GM20000 (cell line): ENCODE results near the gene SLC16A11.

Source experiments
- DNase-seq: peaks from one replicate; pipeline ENCODE4 v3.0.0; 2012; ENCODE audit warnings: low spot score
- TF ChIP-seq, protein P1 (sequence below): IDR thresholded peaks from 2 replicates; pipeline ENCODE4 v1.5.1; 2012; ENCODE audit warnings: mild to moderate bottlenecking, control low read depth; ENCODE audit errors: extremely low read depth, missing control alignments

SLC16A11 gene

DNA sequence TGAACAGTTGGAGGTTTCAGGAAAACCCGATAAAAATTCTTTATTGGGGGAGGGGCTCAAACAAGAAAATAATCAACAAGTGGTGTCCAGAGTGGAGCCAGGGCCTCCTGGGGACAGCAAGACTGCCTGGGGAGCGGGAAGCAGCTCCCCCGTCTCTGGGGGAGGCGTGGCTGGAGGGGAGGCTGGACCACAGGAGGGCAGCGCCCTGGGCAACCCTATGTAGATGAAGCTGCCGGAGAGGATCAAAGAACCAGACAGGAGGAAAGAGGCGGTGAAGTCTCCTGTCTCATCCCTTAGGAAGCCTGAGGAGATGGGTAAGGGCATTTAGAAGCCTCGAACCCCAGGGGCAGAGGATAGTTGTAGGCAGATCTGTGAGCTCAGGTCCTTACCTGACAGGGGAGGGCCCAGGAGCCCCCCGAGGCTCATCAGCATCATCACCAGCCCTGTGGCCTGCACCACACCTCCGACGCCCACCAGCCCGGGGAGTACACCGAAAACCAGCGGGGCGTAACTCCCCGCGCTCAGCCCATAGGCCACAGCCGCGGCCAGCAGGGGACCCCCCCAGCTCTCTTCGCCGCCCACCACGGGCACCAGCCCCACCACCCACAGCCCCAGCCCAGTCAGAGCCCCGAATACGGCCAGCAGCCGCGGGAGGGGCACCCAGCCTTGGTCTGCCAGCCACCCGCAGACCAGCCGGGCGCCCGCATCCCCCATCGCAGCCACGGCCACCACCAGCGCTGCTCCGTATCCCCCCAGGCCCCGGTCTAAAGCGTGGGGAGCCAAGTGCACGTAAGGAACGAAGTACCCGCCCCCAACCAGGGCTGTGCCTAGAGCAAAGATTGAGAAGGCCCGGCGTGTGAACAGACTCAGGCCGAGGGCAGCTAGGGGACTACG lies 2.0 kb downstream of the SLC16A11 start:
- DNase-seq = peak; percentile 59

DNA sequence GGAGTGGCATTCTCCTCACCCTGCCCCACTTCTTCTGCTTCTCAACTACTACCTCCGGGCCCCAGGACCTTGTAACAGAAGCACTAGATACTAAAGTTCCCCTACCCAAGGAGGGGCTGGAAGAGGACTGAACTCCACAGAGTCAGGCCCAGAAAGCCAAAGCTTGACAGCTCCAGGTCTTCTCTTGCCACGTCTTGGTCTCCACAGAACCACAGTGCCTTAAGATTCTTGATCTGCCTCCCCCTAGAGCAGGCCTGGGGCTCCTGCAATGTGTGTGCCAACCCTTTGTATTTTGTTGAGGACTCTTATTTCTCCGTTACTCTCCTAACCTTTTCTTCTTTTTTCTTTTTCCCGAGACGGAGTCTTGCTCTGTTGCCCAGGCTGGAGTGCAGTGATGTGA lies 4.1 kb downstream of the SLC16A11 start:
- TF ChIP-seq, protein P1, sequence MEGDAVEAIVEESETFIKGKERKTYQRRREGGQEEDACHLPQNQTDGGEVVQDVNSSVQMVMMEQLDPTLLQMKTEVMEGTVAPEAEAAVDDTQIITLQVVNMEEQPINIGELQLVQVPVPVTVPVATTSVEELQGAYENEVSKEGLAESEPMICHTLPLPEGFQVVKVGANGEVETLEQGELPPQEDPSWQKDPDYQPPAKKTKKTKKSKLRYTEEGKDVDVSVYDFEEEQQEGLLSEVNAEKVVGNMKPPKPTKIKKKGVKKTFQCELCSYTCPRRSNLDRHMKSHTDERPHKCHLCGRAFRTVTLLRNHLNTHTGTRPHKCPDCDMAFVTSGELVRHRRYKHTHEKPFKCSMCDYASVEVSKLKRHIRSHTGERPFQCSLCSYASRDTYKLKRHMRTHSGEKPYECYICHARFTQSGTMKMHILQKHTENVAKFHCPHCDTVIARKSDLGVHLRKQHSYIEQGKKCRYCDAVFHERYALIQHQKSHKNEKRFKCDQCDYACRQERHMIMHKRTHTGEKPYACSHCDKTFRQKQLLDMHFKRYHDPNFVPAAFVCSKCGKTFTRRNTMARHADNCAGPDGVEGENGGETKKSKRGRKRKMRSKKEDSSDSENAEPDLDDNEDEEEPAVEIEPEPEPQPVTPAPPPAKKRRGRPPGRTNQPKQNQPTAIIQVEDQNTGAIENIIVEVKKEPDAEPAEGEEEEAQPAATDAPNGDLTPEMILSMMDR = no peak
- no peak for DNase-seq

More for the DNA sequence above, 2.0 kb downstream of the SLC16A11 start:
- TF ChIP-seq, protein P1 = no peak

DNA sequence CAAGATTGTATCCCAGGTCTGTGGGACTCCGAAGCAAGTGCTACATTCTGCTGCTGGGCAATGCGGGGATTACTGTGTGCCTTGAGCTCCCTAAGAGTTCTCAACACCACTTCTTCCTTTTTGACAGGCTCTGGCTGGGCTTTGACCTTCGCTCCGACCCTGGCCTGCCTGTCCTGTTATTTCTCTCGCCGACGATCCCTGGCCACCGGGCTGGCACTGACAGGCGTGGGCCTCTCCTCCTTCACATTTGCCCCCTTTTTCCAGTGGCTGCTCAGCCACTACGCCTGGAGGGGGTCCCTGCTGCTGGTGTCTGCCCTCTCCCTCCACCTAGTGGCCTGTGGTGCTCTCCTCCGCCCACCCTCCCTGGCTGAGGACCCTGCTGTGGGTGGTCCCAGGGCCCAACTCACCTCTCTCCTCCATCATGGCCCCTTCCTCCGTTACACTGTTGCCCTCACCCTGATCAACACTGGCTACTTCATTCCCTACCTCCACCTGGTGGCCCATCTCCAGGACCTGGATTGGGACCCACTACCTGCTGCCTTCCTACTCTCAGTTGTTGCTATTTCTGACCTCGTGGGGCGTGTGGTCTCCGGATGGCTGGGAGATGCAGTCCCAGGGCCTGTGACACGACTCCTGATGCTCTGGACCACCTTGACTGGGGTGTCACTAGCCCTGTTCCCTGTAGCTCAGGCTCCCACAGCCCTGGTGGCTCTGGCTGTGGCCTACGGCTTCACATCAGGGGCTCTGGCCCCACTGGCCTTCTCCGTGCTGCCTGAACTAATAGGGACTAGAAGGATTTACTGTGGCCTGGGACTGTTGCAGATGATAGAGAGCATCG lies 5.6 kb downstream of the SLC16A11 start:
- no peak for DNase-seq
- TF ChIP-seq, protein P1 = no peak

DNA sequence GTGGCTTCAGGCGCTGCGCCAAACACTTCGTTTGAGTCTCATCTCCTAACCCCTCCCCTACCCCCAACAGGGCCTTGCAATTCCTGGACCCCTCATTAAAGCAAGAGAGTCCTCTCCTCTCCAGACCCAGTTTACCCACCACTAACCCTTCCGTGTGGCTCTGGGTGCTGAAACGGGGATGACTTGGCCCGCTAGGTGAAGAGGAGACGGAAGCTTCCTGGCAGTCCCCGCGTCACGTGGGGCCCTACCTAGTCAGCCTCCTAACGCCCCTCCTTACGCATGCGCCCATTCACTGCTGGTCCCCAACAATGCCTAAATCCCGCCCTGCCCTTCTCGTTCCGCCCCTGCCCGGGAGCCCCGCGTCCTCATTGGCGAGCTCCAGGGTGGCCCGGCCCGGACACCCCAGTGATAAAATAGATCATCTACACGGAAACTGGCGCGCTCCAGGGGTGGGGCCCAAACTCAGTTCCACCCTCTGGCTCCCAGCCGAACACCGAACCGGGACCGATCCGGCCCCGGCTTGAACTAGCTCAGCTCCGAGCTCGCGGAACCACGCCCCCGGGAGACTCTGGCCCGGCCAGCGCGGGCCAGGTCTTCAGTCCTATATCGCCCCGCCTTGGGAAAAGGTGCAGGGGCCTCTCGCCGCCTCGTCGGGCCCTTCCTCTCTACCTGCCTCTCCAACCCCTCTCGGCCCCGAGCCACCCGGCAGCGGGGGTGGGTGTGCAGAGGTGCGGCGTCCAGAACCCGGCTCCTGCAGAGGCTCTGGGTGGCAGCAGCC lies 8.1 kb downstream of the SLC16A11 start, which contains the start of gene SLC16A13:
TSS of gene SLC16A13 (plus strand) at position 425 of the 778 bp plus-strand sequence. CDS start 368 bp downstream, outside the sequence.
- TF ChIP-seq, protein P1 = no peak
- peak; percentile 98 for DNase-seq

DNA sequence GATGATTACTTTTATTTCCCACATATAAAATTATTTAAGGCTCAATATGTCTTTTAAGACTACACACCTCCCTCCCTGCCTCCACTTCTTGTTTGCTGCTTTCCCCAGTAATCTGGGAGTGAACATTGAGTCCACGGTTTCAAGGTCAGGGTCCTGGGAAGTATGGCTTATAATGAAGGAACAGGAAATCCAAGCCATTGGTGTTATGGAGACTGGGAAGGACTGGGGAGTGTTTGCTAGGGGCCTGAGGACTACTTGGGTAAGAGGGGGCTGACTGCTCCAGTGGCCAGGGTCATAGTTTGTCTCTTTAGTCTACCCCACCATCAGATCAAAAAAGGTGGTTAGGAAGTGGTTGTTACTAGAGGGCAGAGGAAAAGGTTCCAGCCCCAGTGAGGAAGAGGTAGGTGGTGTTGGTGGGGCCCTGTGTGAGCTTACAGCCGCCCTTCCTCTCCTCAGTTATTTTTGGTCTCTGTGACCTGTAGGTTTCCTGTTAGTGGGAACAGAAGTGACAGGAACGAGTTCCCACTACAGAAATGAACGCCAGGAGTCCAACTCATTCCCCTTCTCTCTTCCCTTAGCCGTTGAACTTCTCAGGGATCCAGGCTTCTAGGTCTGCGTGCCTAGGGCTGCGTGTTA lies 8.8 kb downstream of the SLC16A11 start:
- no peak for DNase-seq

DNA sequence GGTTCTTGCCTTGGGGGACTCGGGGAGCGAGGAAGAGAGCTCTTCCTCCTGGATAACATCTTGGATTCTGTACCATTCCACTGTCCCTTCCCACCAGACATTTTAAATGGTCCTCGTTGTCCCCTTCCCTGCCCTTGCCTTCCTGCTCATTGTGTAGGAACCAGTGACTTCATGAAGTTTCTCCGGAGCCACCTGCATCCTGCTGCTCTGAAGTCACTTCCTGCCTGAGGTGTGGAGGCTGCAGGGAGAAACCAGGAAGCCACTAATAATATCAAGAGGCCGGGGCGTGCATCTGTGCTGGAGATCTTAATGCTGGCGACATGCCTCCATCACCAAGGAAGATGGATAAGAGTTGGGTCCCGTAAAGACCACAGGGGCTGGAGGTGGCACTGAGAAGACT lies 14.2 kb downstream of the SLC16A11 start:
- TF ChIP-seq, protein P1 = no peak
- DNase-seq = no peak

More for the DNA sequence above, 8.8 kb downstream of the SLC16A11 start:
- TF ChIP-seq, protein P1 = no peak
